SK-N-SH (cell line): ENCODE measurements around the gene KRT73.

ENCODE experiments used
- CTCF ChIP-seq: fragments of 200-600 bp; sonication (generic); IDR thresholded peaks from 2 replicates; pipeline ENCODE4 v1.6.1; 2017; ENCODE audit warnings: antibody characterized with exemption, mild to moderate bottlenecking, moderate library complexity
- FOSL2 ChIP-seq: IDR thresholded peaks from 2 replicates; pipeline ENCODE4 v1.4.0; 2012; ENCODE audit warnings: low read depth, mild to moderate bottlenecking, moderate library complexity, borderline replicate concordance
- POLR2AphosphoS5 ChIP-seq: IDR thresholded peaks from 2 replicates; pipeline ENCODE4 v1.6.1; 2012; ENCODE audit warnings: low read depth, low read length
- TCF12 ChIP-seq: IDR thresholded peaks from 2 replicates; pipeline ENCODE4 v1.4.0; 2012
- USF2 ChIP-seq: fragments of 150-350 bp; IDR thresholded peaks from 2 replicates; pipeline ENCODE4 v1.6.1; 2017; ENCODE audit warnings: antibody characterized with exemption, low read length, low read depth, borderline replicate concordance

GRCh38 chr12:52616680-52617402, 1.5 kb downstream of the KRT73 start:
- TF ChIP-seq POLR2AphosphoS5 (no peak), USF2 (no peak), CTCF (no peak), FOSL2 (no peak), TCF12 (no peak)
